HFFc6 (cell line): Measurements from ENCODE around the gene COL6A2. TPM values are rescaled to one million over a fixed set of nuclear protein-coding genes. Genes with fewer than 3 reads are reported as not detected.

Experiments
- DNase-seq: peaks from one replicate; pipeline ENCODE4 v3.0.0-alpha.2; 2018
- H3K27ac Mint-ChIP-seq: 2 replicates; pipeline ENCODE4 v1.8.0; 2020; ENCODE audit warnings: mild to moderate bottlenecking, mixed read lengths
- H3K27me3 Mint-ChIP-seq: 2 replicates; pipeline ENCODE4 v1.8.0; 2021; ENCODE audit warnings: mild to moderate bottlenecking, moderate library complexity, mixed read lengths; ENCODE audit not compliant: insufficient read depth
- H3K36me3 Mint-ChIP-seq: 2 replicates; pipeline ENCODE4 v1.8.0; 2021; ENCODE audit warnings: low read depth, mixed read lengths
- H3K4me1 Mint-ChIP-seq: 2 replicates; pipeline ENCODE4 v1.8.0; 2020; ENCODE audit warnings: low read depth, mixed read lengths
- H3K4me3 Mint-ChIP-seq: 2 replicates; pipeline ENCODE4 v1.8.0; 2020; ENCODE audit warnings: mild to moderate bottlenecking, moderate library complexity, mixed read lengths
- H3K9me3 Mint-ChIP-seq: 2 replicates; pipeline ENCODE4 v1.8.0; 2020; ENCODE audit warnings: mild to moderate bottlenecking, mixed read lengths
- total RNA-seq, 6 experiments: library from RNA; stranded (reverse); fragmentation: NEBNext Ultra II Directional; extraction: Animal tissue kit (Norgen Biotek cat#: 25700); gene quantifications; 2 replicates in 1 of 6; 3 replicates in 5 of 6; pipeline ENCODE4 v1.2.3, GENCODE V29; 2021
- TF ChIP-seq, protein P1 (sequence below): fragments of 200-600 bp; sonication (generic); IDR thresholded peaks from 2 replicates; pipeline ENCODE4 v1.5.0; 2021; ENCODE audit warnings: antibody characterized with exemption, mild to moderate bottlenecking

COL6A2 gene
- total RNA-seq, 6 experiments from 2014 or later, result 426 to 514 (median 467) TPM

DNA sequence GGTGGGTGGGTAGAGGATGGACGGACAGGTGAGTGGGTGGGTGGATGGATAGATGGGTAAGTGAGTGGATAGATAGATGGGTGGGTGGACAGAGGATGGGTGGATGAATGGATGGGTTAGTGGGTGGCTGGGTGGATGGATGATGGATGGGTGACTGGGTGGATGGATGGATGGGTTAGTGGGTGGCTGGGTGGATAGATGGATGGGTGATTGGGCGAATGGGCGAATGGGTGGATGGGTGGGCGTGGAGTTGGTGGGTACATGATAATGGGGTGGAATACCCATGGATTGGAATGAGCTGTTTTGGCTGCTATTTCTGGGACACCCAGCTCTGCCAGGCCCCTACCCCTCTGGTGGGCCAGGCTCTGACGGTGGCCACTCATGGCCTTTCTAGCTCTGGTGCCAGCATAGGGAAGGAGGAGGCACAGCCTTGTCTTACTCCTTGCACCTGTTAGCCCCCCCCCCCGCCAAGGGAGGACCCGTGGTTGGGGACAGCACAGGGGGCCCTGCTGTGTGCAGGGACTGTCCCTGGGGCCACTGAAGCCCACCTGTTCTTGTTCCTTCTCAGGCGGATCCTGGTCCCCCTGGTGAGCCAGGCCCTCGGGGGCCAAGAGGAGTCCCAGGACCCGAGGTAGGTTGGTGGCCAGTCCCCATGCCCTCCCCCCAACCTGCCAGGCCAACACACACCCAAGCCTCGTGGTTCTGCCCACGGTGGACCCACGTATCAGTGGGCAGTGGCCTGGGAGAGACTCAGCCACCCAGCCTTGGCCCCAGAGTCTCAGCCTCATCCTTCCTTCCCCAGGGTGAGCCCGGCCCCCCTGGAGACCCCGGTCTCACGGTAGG is 26.4 kb downstream of the COL6A2 start:
- H3K27me3 Mint-ChIP-seq, result no peaks in the 10 kb centered on the region; the same call in 1 of the 2 replicates

DNA sequence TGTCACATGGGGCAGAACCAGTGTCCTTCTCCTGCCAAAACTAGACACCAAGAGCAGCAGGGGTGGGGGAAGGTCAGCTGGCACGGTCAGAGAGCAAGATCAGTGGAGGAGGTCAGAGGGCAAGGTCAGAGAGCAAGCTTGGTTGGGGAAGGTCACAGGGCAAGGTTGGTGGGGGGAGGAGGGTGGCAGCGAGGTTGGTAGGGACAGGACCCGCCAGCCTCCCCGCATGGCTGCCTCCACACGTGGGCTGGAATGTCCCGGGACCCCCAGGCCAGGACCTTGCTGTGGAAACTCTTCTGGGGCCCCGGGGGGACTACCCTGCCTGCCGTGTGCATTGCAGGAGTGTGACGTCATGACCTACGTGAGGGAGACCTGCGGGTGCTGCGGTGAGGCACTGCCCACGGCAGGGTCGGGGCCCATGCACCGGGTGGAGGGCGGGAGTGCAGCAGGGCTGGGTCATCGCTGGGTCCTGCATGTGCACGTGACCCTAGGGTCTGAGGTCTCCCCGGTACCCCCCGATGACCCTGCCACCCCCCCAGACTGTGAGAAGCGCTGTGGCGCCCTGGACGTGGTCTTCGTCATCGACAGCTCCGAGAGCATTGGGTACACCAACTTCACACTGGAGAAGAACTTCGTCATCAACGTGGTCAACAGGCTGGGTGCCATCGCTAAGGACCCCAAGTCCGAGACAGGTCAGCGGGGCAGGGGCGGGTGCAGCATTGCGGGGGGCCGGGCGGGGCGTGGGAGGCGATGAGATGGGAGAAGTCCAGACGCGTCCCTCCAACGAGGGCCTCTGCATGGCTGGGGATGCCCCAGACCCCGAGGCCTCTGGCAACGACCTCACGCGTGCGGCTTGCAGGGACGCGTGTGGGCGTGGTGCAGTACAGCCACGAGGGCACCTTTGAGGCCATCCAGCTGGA is 27.3 kb downstream of the COL6A2 start:
- peaks cover 39% of the 10 kb centered on the region for H3K36me3 Mint-ChIP-seq
- DNase-seq, result no peak
- H3K27me3 Mint-ChIP-seq, result peaks cover 2% of the 10 kb centered on the region; the same call in 1 of the 2 replicates
- H3K9me3 Mint-ChIP-seq, result no peaks in the 10 kb centered on the region
- H3K27ac Mint-ChIP-seq, result no peak overlapping the region
- peaks cover 13% of the 10 kb centered on the region for H3K4me1 Mint-ChIP-seq
- H3K4me3 Mint-ChIP-seq, result no peak overlapping the region
- TF ChIP-seq, protein P1, sequence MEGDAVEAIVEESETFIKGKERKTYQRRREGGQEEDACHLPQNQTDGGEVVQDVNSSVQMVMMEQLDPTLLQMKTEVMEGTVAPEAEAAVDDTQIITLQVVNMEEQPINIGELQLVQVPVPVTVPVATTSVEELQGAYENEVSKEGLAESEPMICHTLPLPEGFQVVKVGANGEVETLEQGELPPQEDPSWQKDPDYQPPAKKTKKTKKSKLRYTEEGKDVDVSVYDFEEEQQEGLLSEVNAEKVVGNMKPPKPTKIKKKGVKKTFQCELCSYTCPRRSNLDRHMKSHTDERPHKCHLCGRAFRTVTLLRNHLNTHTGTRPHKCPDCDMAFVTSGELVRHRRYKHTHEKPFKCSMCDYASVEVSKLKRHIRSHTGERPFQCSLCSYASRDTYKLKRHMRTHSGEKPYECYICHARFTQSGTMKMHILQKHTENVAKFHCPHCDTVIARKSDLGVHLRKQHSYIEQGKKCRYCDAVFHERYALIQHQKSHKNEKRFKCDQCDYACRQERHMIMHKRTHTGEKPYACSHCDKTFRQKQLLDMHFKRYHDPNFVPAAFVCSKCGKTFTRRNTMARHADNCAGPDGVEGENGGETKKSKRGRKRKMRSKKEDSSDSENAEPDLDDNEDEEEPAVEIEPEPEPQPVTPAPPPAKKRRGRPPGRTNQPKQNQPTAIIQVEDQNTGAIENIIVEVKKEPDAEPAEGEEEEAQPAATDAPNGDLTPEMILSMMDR, result no peak

More for the DNA sequence above, 26.4 kb downstream of the COL6A2 start:
- Mint-ChIP-seq H3K4me3 (no peak overlapping the region), H3K4me1 (peaks cover 13% of the 10 kb centered on the region), H3K9me3 (no peaks in the 10 kb centered on the region), H3K36me3 (peaks cover 32% of the 10 kb centered on the region), H3K27ac (no peak overlapping the region)
- DNase-seq, result no peak
- TF ChIP-seq, protein P1, result no peak

DNA sequence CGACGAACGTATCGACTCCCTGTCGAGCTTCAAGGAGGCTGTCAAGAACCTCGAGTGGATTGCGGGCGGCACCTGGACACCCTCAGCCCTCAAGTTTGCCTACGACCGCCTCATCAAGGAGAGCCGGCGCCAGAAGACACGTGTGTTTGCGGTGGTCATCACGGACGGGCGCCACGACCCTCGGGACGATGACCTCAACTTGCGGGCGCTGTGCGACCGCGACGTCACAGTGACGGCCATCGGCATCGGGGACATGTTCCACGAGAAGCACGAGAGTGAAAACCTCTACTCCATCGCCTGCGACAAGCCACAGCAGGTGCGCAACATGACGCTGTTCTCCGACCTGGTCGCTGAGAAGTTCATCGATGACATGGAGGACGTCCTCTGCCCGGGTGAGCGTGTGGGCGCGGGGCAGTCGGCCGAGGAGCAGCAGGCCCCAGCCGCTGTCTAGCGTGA is 28.0 kb downstream of the COL6A2 start:
- Mint-ChIP-seq H3K27ac (no peak overlapping the region), H3K4me1 (peaks cover 13% of the 10 kb centered on the region), H3K27me3 (peaks cover 2% of the 10 kb centered on the region; the same call in 1 of the 2 replicates), H3K9me3 (no peaks in the 10 kb centered on the region), H3K4me3 (no peak overlapping the region), H3K36me3 (peaks cover 40% of the 10 kb centered on the region)
- DNase-seq, result no peak
- TF ChIP-seq, protein P1, result no peak

DNA sequence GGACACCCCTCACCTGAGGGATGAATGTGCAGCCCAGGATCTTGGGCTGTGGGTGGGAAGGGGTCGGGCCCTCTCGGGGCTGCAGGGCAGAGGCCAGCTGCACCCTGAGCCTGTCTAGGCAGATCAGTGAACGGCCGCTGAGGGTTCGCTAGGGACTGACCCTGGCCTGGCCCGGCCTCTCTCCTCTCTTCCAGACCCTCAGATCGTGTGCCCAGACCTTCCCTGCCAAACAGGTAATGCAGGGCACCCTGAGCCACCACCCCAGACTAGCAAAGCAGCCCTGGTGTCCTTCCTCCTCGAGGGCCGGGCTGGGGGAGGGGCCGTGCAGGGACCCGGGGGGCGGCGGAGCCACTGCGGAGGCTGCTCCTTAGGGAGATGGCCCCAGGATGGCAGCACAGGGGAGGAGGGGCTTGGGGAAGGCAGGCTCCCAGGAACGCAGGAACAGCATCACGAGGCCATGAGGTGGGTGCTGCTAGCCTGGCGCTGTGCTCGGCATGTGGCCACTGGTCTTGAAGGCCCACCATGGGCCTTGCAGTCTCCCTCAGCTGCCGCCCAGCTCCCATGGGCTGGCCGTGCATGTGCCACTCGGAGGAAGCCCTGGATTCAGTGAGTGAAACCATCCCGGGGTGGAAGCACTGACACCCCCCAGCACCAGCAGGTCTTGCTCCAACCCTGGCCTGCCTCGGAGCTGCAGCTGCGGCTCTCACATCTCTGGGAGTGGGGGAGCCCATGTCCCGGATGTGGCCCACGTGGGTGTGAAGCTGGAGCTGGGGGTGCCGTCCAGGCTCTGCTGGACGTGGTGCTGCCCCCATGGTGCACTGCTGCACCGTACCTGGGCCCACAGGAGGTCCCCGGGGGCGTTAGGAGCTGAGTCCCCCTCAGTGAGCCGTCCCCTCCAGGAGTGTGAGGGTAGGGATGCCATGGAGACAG is 28.7 kb downstream of the COL6A2 start:
- peaks cover 40% of the 10 kb centered on the region for H3K36me3 Mint-ChIP-seq
- H3K9me3 Mint-ChIP-seq, result no peaks in the 10 kb centered on the region
- no peak overlapping the region for H3K4me3 Mint-ChIP-seq
- DNase-seq, result no peak
- no peak overlapping the region for H3K27ac Mint-ChIP-seq
- peaks cover 2% of the 10 kb centered on the region; the same call in 1 of the 2 replicates for H3K27me3 Mint-ChIP-seq
- H3K4me1 Mint-ChIP-seq, result peaks cover 13% of the 10 kb centered on the region
- TF ChIP-seq, protein P1, result no peak
